ENCODE results near the gene SH2D4B. TPM values are rescaled to one million over a fixed set of nuclear protein-coding genes. Genes with fewer than 3 reads are reported as not detected.

SH2D4B gene
- total RNA-seq, 1 experiment from 2014 or later, result 0.24 TPM

- Histone ChIP-seq H2AFZ (no peak overlapping the region), H3K36me3 (ENCODE audit: low read depth) (peaks cover 54% of the 10 kb centered on the region), H3F3A (ENCODE audit: insufficient read depth, low read depth) (peaks cover 74% of the 10 kb centered on the region), H3K4me2 (no peak overlapping the region), H3K9me3 (ENCODE audit: insufficient read depth, low read depth) (no peaks in the 10 kb centered on the region), H3K4me1 (replicated peaks; ENCODE audit: insufficient read depth) (peaks cover 4% of the 10 kb centered on the region), H3K27me3 (ENCODE audit: insufficient read depth, low read depth) (no peaks in the 10 kb centered on the region), H3K79me2 (ENCODE audit: low read depth) (peaks cover 14% of the 10 kb centered on the region; the same call in 1 of the 2 replicates), H3K4me3 (no peak overlapping the region), H3K27ac (no peak overlapping the region), H4K20me1 (ENCODE audit: insufficient read depth) (no peaks in the 10 kb centered on the region), H3K9me2 (ENCODE audit: insufficient read depth) (no peaks in the 10 kb centered on the region)
- TF ChIP-seq CTCF (conservative IDR thresholded peaks at IDR 0.05) (no peak), EZH2 (IDR thresholded peaks at IDR 0.05; ENCODE audit: low read depth) (no peak)
- ChIA-PET CTCF (no interaction called here), POLR2A (ENCODE audit: unreplicated experiment) (no interaction called here)
- DNase-seq, result no peak
- no TSS peak for BruUV-seq (replicated peaks)
- intact Hi-C loops (cut with micrococcal nuclease; ENCODE audit: unreplicated experiment), result no loop called here
These were observed 20.1 kb upstream of the SH2D4B start for GRCh38 chr10:80517416-80518142.

GRCh38 chr10:80518143-80518806 lies 19.4 kb upstream of the SH2D4B start:
- POLR2A ChIA-PET (ENCODE audit: unreplicated experiment), result no interaction called here
- H3K79me2 ChIP-seq (ENCODE audit: low read depth), result peaks cover 7% of the 10 kb centered on the region; the same call in 1 of the 2 replicates
- no peak for DNase-seq
- H3K27me3 ChIP-seq (ENCODE audit: insufficient read depth, low read depth), result no peaks in the 10 kb centered on the region
- no peaks in the 10 kb centered on the region for H3K9me2 ChIP-seq (ENCODE audit: insufficient read depth)
- H3K4me1 ChIP-seq (replicated peaks; ENCODE audit: insufficient read depth), result no peaks in the 10 kb centered on the region
- H3K4me2 ChIP-seq, result no peak overlapping the region
- CTCF ChIA-PET, result no interaction called here
- H3K27ac ChIP-seq, result no peak overlapping the region
- TF ChIP-seq CTCF (conservative IDR thresholded peaks at IDR 0.05), result no peak
- intact Hi-C loops (cut with micrococcal nuclease; ENCODE audit: unreplicated experiment), result no loop called here
- H3F3A ChIP-seq (ENCODE audit: insufficient read depth, low read depth), result peaks cover 78% of the 10 kb centered on the region
- no peak overlapping the region for H3K4me3 ChIP-seq
- no peaks in the 10 kb centered on the region for H4K20me1 ChIP-seq (ENCODE audit: insufficient read depth)
- H2AFZ ChIP-seq, result no peak overlapping the region
- H3K36me3 ChIP-seq (ENCODE audit: low read depth), result peaks cover 49% of the 10 kb centered on the region
- H3K9me3 ChIP-seq (ENCODE audit: insufficient read depth, low read depth), result no peaks in the 10 kb centered on the region
- BruUV-seq (replicated peaks), result no TSS peak

GRCh38 chr10:80518807-80519360 lies 18.8 kb upstream of the SH2D4B start:
- H3K27me3 ChIP-seq (ENCODE audit: insufficient read depth, low read depth), result no peaks in the 10 kb centered on the region
- TF ChIP-seq EZH2 (IDR thresholded peaks at IDR 0.05; ENCODE audit: low read depth) (no peak), CTCF (conservative IDR thresholded peaks at IDR 0.05) (no peak)
- H3K36me3 ChIP-seq (ENCODE audit: low read depth), result peaks cover 42% of the 10 kb centered on the region
- no peak overlapping the region for H2AFZ ChIP-seq
- H3F3A ChIP-seq (ENCODE audit: insufficient read depth, low read depth), result peaks cover 81% of the 10 kb centered on the region
- H3K27ac ChIP-seq, result no peak overlapping the region
- no peak for DNase-seq
- TSS peak; percentile 4 for BruUV-seq (replicated peaks)
- 0 out of 2 replicates have a peak, but pooled peaks cover 6% of the 10 kb centered on the region for H3K79me2 ChIP-seq (ENCODE audit: low read depth)
- H3K9me3 ChIP-seq (ENCODE audit: insufficient read depth, low read depth), result no peaks in the 10 kb centered on the region
- POLR2A ChIA-PET (ENCODE audit: unreplicated experiment), result no interaction called here
- H3K4me1 ChIP-seq (replicated peaks; ENCODE audit: insufficient read depth), result no peaks in the 10 kb centered on the region
- H3K9me2 ChIP-seq (ENCODE audit: insufficient read depth), result no peaks in the 10 kb centered on the region
- H3K4me2 ChIP-seq, result no peak overlapping the region
- intact Hi-C loops (cut with micrococcal nuclease; ENCODE audit: unreplicated experiment), result no loop called here
- no peak overlapping the region for H3K4me3 ChIP-seq
- no peaks in the 10 kb centered on the region for H4K20me1 ChIP-seq (ENCODE audit: insufficient read depth)
- CTCF ChIA-PET, result no interaction called here

Measured in PC-9 (cell line).